ENCODE data around the gene LBP.

The LBP gene

DNA sequence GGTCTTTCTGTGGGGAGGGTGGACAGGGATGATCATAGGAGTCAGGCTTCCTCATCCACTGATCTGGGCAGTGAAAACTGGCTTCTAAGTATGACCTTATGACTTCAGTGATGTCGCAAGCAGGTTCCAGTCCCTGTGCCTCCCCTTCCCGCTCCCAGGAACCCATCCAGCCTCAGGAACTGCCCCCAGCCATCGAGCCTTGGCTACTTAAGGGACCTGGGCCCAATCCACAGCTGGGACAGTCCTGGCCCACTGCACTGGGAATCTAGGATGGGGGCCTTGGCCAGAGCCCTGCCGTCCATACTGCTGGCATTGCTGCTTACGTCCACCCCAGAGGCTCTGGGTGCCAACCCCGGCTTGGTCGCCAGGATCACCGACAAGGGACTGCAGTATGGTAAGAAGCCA lies at the start of gene LBP:
Gene LBP, plus strand, starts transcription at position 236 of the 405 bp plus-strand sequence. Its CDS starts 35 bp downstream, at position 271.
- Histone ChIP-seq H4K20me1 (ENCODE audit: insufficient read depth, low read length) (no peaks in the 10 kb centered on the region), H2AFZ (ENCODE audit: low read depth, low read length) (no peak within 1 kb of the TSS), H3K27ac (ENCODE audit: low read length) (no peak within 1 kb of the TSS), H3K4me1 (ENCODE audit: insufficient read depth, low read length) (no peaks in the 10 kb centered on the region), H3K27me3 (ENCODE audit: insufficient read depth, low read length, poor library complexity) (peaks cover 25% of the 10 kb centered on the region), H3K9ac (ENCODE audit: low read depth, low read length) (no peak within 1 kb of the TSS), H3K36me3 (ENCODE audit: insufficient read depth, low read length) (no peaks in the 10 kb centered on the region), H3K4me2 (ENCODE audit: insufficient read depth, low read length) (no peak within 1 kb of the TSS), H3K79me2 (ENCODE audit: insufficient read depth, low read length) (no peaks in the 10 kb centered on the region), H3K4me3 (ENCODE audit: low read depth in 1 of 2, low read length in 2 of 2) (no peak within 1 kb of the TSS), H3K9me3 (ENCODE audit: insufficient read depth, low read length, severe bottlenecking) (no peaks in the 10 kb centered on the region)
- ATAC-seq (ENCODE audit: insufficient read depth, low read depth) = no peak
- no peak for TF ChIP-seq EZH2 (IDR thresholded peaks at IDR 0.05; ENCODE audit: borderline replicate concordance, low read depth, low read length, severe bottlenecking)
- no peak for TF ChIP-seq CTCF (IDR thresholded peaks at IDR 0.05; ENCODE audit: borderline replicate concordance, extremely low read depth, low read length, poor library complexity, severe bottlenecking)
- no peak for DNase-seq

DNA sequence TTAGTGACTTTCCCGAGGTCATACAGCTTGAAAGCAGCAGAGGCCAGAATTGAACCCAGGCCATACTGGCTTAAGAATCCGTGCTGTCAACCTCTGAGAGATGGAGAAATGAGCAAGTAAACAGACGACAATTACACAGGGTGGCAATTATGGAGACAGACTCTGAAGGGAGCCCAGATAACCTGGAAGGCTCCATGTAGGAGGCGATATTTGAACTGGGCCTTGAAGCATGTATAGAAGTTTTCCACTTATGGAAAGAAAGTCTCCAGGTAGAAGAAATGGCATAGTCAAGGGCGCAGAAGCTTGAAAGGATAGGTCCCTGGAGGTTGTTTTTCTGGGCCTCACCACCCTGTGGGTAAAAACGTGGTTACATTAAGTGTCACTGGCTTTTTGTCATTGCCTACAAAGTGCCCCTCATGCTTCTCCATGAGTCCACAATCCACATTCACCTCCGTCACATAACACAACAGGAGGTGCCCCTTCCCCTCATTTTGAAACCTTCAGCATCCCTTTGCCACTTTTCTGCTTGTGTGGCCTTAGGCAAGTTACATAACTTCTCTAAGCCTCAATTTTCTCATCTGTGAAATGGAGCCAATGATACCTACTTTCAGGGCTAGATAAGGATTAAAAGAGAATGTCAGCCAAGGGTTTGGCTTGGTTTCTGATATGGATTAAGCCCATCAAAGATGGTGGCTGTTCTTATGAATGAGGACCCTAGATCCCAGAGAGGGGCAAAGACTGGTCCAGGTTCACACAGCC lies 48.2 kb upstream of the LBP start:
- H3K9me3 ChIP-seq (ENCODE audit: insufficient read depth, low read length, severe bottlenecking) = no peaks in the 10 kb centered on the region
- H3K4me3 ChIP-seq (ENCODE audit: low read depth in 1 of 2, low read length in 2 of 2) = no peak overlapping the region
- H2AFZ ChIP-seq (ENCODE audit: low read depth, low read length) = no peak overlapping the region
- ATAC-seq (ENCODE audit: insufficient read depth, low read depth) (no peak), DNase-seq (no peak)
- H3K9ac ChIP-seq (ENCODE audit: low read depth, low read length) = no peak overlapping the region
- no peaks in the 10 kb centered on the region for H3K36me3 ChIP-seq (ENCODE audit: insufficient read depth, low read length)
- H3K4me1 ChIP-seq (ENCODE audit: insufficient read depth, low read length) = no peaks in the 10 kb centered on the region
- H3K27ac ChIP-seq (ENCODE audit: low read length) = no peak overlapping the region
- no peaks in the 10 kb centered on the region for H3K79me2 ChIP-seq (ENCODE audit: insufficient read depth, low read length)
- peaks cover 20% of the 10 kb centered on the region for H3K27me3 ChIP-seq (ENCODE audit: insufficient read depth, low read length, poor library complexity)
- TF ChIP-seq CTCF (IDR thresholded peaks at IDR 0.05; ENCODE audit: borderline replicate concordance, extremely low read depth, low read length, poor library complexity, severe bottlenecking) = no peak
- TF ChIP-seq EZH2 (IDR thresholded peaks at IDR 0.05; ENCODE audit: borderline replicate concordance, low read depth, low read length, severe bottlenecking) = no peak
- H4K20me1 ChIP-seq (ENCODE audit: insufficient read depth, low read length) = peaks cover 4% of the 10 kb centered on the region; the same call in 1 of the 2 replicates
- H3K4me2 ChIP-seq (ENCODE audit: insufficient read depth, low read length) = no peak overlapping the region

DNA sequence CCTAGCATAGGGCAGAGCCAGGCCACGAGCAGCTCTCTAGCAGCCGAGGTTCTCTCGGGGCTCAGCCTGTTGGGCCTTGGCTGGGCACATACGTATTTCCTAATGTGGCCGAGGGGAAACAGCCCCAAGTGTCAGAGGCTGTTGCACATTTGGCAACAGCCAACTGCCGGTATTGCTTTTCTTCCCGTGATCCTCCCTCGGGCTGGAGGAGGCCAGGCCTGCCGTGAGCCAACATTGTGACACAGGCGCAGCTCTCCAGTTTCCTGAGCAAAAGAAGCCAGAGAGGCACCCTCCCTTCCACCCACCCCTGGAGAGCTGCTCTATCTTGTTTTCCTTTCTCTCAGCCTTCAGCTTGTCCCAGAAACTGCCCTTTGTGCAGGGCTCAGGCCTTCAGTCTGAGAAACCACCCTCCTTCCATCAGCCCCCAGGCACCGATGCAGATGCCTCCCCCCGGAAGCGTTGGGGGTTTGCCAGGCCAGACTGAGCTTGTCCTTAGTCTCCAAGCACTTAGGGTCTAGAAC lies 47.5 kb upstream of the LBP start:
- no peaks in the 10 kb centered on the region for H3K79me2 ChIP-seq (ENCODE audit: insufficient read depth, low read length)
- no peak overlapping the region for H3K9ac ChIP-seq (ENCODE audit: low read depth, low read length)
- DNase-seq = no peak
- H3K27me3 ChIP-seq (ENCODE audit: insufficient read depth, low read length, poor library complexity) = peaks cover 23% of the 10 kb centered on the region
- TF ChIP-seq CTCF (IDR thresholded peaks at IDR 0.05; ENCODE audit: borderline replicate concordance, extremely low read depth, low read length, poor library complexity, severe bottlenecking) (no peak), EZH2 (IDR thresholded peaks at IDR 0.05; ENCODE audit: borderline replicate concordance, low read depth, low read length, severe bottlenecking) (no peak)
- no peaks in the 10 kb centered on the region for H3K9me3 ChIP-seq (ENCODE audit: insufficient read depth, low read length, severe bottlenecking)
- H3K27ac ChIP-seq (ENCODE audit: low read length) = no peak overlapping the region
- H4K20me1 ChIP-seq (ENCODE audit: insufficient read depth, low read length) = peaks cover 4% of the 10 kb centered on the region; the same call in 1 of the 2 replicates
- no peak for ATAC-seq (ENCODE audit: insufficient read depth, low read depth)
- H3K4me3 ChIP-seq (ENCODE audit: low read depth in 1 of 2, low read length in 2 of 2) = no peak overlapping the region
- H2AFZ ChIP-seq (ENCODE audit: low read depth, low read length) = no peak overlapping the region
- no peak overlapping the region for H3K4me2 ChIP-seq (ENCODE audit: insufficient read depth, low read length)
- no peaks in the 10 kb centered on the region for H3K36me3 ChIP-seq (ENCODE audit: insufficient read depth, low read length)
- 0 out of 2 replicates have a peak, but pooled peaks cover under 1% of the 10 kb centered on the region for H3K4me1 ChIP-seq (ENCODE audit: insufficient read depth, low read length)

Measured in DND-41 (cell line).